ENCODE measurements around the gene TTC3. TPM values are rescaled to one million over a fixed set of nuclear protein-coding genes. Genes with fewer than 3 reads are reported as not detected.
"Not testable (repeated sequence)": the region's sequence is repeated elsewhere in the genome, so short reads cannot be mapped to it uniquely, and the experiment has no call there.

Gene TTC3
- total RNA-seq, 1 experiment from 2014 or later = 29.0 TPM

DNA sequence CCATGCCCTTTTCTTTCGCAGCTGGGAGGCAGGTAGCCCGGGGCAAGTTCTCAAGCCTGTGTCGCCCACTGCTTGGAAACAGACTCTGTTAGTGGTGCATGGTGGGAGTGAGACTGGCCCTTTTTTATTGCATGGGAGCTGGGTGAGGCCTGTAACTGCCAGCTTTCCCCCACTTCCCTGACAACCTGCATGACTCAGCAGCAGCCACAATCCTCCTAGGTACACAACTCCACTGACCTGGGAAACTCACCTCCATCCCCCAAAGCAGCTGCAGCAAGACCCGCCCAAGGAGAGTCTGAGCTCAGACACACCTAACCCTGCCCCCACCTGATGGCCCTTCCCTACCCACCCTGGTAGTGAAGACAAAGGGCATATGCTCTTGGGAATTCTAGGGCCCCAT, 26.0 kb upstream of the TTC3 start:
- Mint-ChIP-seq H3K4me1 (peaks cover 31% of the 10 kb centered on the region), H3K4me3 (no peak overlapping the region), H3K27me3 (ENCODE audit: low read depth) (peaks cover 89% of the 10 kb centered on the region), H3K36me3 (no peaks in the 10 kb centered on the region), H3K27ac (no peak overlapping the region), H3K9me3 (no peaks in the 10 kb centered on the region)
- TF ChIP-seq NFE2L1 (CRISPR knock-in tag; IDR thresholded peaks at IDR 0.05) (peak; percentile 68; the same call in 1 of the 2 replicates), SMAD3 (CRISPR knock-in tag; IDR thresholded peaks at IDR 0.05; ENCODE audit: borderline replicate concordance) (no peak)
- ChIA-PET CTCF (interaction anchor here (0.6 to 2.3 kb wide), 4 partner anchors 37 to 517 kb away, joined by 3 to 7 read pairs (median 4); no protein-coding TSS in a partner anchor), POLR2A (no interaction called here)
- ATAC-seq = no peak
- no peak for DNase-seq (ENCODE audit: low spot score)

DNA sequence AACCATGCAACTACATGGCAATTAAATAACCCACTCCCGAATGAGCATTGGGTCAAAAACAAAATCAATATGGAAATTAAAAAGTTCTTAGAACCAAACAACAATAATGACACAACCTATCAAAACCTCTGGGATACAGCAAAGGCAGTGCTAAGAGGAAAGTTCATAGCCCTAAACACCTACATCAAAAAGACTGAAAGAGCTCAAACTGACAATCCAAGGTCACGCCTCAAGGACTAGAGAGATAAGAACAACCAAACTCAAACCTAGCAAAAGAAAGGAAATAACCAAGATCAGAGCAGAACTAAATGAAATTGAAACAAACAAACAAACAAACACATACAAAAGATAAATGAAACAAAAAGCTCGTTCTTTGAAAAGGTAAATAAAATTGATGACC, 23.3 kb upstream of the TTC3 start:
- CTCF ChIA-PET; H3K9me3 Mint-ChIP-seq; ATAC-seq; DNase-seq (ENCODE audit: low spot score); H3K4me3 Mint-ChIP-seq; H3K36me3 Mint-ChIP-seq; POLR2A ChIA-PET; H3K27ac Mint-ChIP-seq: not testable (repeated sequence)
- H3K27me3 Mint-ChIP-seq (ENCODE audit: low read depth) = peaks cover 81% of the 10 kb centered on the region
- H3K4me1 Mint-ChIP-seq = peaks cover 26% of the 10 kb centered on the region

DNA sequence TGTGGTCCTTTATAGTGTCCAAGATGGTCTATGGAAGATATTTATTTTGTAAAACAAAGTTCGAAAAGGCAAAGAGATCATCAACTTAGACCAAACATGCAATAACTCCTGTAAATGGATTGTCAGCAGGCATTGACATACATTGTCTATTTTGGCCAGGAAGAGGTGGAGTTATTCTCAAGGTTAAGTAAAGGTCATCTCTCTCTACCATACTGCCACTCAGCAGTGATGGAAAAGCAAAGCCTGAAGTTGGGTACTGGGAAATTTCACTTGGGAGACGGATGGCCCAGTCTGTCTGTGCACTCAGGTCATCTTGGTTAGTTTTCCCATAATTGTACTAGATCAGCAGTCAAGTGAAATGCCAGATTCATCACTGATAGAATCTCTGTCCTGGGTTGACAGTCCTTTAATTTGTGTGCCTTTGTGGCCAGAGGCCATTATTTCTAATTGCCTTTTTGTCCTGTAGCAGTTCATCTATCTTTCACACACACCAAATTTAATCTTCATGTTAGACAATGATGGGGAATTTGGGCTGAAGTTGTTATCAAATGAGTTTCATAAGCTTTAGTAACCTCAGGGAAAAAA, 17.7 kb upstream of the TTC3 start:
- no peak for ATAC-seq
- peaks cover 26% of the 10 kb centered on the region for H3K4me1 Mint-ChIP-seq
- POLR2A ChIA-PET = no interaction called here
- no peak overlapping the region for H3K27ac Mint-ChIP-seq
- no peak overlapping the region for H3K4me3 Mint-ChIP-seq
- 0 out of 2 replicates have a peak, but pooled peaks cover 7% of the 10 kb centered on the region for H3K36me3 Mint-ChIP-seq
- H3K27me3 Mint-ChIP-seq (ENCODE audit: low read depth) = peaks cover 35% of the 10 kb centered on the region
- CTCF ChIA-PET = no interaction called here
- peaks cover 14% of the 10 kb centered on the region for H3K9me3 Mint-ChIP-seq
- no peak for DNase-seq (ENCODE audit: low spot score)
- TF ChIP-seq JAZF1 (CRISPR knock-in tag; IDR thresholded peaks at IDR 0.05) (no peak), SMAD4 (CRISPR knock-in tag; IDR thresholded peaks at IDR 0.05) (no peak), ZNF423 (CRISPR knock-in tag; IDR thresholded peaks at IDR 0.05) (no peak), ETV6 (CRISPR knock-in tag; IDR thresholded peaks at IDR 0.05) (no peak), TEAD1 (CRISPR knock-in tag; IDR thresholded peaks at IDR 0.05) (no peak), FOXK1 (CRISPR knock-in tag; IDR thresholded peaks at IDR 0.05) (no peak)
- TF ChIP-seq, protein P1, sequence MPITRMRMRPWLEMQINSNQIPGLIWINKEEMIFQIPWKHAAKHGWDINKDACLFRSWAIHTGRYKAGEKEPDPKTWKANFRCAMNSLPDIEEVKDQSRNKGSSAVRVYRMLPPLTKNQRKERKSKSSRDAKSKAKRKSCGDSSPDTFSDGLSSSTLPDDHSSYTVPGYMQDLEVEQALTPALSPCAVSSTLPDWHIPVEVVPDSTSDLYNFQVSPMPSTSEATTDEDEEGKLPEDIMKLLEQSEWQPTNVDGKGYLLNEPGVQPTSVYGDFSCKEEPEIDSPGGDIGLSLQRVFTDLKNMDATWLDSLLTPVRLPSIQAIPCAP (CRISPR knock-in tag; IDR thresholded peaks at IDR 0.05) = no peak
- TF ChIP-seq, protein P2, sequence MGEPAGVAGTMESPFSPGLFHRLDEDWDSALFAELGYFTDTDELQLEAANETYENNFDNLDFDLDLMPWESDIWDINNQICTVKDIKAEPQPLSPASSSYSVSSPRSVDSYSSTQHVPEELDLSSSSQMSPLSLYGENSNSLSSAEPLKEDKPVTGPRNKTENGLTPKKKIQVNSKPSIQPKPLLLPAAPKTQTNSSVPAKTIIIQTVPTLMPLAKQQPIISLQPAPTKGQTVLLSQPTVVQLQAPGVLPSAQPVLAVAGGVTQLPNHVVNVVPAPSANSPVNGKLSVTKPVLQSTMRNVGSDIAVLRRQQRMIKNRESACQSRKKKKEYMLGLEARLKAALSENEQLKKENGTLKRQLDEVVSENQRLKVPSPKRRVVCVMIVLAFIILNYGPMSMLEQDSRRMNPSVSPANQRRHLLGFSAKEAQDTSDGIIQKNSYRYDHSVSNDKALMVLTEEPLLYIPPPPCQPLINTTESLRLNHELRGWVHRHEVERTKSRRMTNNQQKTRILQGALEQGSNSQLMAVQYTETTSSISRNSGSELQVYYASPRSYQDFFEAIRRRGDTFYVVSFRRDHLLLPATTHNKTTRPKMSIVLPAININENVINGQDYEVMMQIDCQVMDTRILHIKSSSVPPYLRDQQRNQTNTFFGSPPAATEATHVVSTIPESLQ (CRISPR knock-in tag; IDR thresholded peaks at IDR 0.05) = no peak
- TF ChIP-seq, protein P3, sequence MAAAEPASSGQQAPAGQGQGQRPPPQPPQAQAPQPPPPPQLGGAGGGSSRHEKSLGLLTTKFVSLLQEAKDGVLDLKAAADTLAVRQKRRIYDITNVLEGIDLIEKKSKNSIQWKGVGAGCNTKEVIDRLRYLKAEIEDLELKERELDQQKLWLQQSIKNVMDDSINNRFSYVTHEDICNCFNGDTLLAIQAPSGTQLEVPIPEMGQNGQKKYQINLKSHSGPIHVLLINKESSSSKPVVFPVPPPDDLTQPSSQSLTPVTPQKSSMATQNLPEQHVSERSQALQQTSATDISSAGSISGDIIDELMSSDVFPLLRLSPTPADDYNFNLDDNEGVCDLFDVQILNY (CRISPR knock-in tag; IDR thresholded peaks at IDR 0.05) = no peak

DNA sequence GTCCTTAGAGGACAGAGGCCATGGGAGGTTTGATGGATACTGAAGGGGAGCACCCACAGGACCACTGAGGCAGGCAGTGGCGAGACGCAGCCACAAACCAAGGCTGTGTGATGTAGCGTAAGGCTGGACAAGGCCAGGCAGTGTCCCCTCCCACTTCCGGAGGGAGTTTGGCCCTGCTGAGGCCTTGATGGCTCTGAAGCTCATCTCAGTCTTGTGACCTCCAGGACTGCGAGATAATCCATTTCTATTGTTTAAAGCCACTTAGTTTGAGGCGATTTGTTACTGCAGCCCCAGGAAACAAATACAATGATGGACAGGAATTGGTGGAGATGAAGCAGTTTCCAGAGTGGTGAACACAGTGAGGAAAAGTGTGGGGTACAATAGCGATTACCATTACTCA, 15.4 kb upstream of the TTC3 start:
- Mint-ChIP-seq H3K4me3 (no peak overlapping the region), H3K4me1 (peaks cover 34% of the 10 kb centered on the region), H3K36me3 (0 out of 2 replicates have a peak, but pooled peaks cover 7% of the 10 kb centered on the region), H3K27me3 (ENCODE audit: low read depth) (peaks cover 14% of the 10 kb centered on the region), H3K27ac (no peak overlapping the region), H3K9me3 (peaks cover 14% of the 10 kb centered on the region)
- ChIA-PET POLR2A (interaction anchor here (0.5 kb wide), 1 partner anchor 66 kb away, joined by 3 read pairs; no protein-coding TSS in a partner anchor), CTCF (interaction anchor here (0.7 to 1.4 kb wide), 2 partner anchors 48 to 81 kb away, joined by 4 read pairs; no protein-coding TSS in a partner anchor)
- ATAC-seq (no peak), DNase-seq (ENCODE audit: low spot score) (no peak)
- TF ChIP-seq, protein P4, sequence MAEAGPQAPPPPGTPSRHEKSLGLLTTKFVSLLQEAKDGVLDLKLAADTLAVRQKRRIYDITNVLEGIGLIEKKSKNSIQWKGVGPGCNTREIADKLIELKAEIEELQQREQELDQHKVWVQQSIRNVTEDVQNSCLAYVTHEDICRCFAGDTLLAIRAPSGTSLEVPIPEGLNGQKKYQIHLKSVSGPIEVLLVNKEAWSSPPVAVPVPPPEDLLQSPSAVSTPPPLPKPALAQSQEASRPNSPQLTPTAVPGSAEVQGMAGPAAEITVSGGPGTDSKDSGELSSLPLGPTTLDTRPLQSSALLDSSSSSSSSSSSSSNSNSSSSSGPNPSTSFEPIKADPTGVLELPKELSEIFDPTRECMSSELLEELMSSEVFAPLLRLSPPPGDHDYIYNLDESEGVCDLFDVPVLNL (CRISPR knock-in tag; IDR thresholded peaks at IDR 0.05; ENCODE audit: borderline replicate concordance, low read depth) = no peak
- TF ChIP-seq SOX15 (CRISPR knock-in tag; IDR thresholded peaks at IDR 0.05) (no peak), ZNF396 (CRISPR knock-in tag; IDR thresholded peaks at IDR 0.05; ENCODE audit: borderline replicate concordance) (no peak), TCF7 (CRISPR knock-in tag; IDR thresholded peaks at IDR 0.05; ENCODE audit: low read depth) (no peak), ATF1 (CRISPR knock-in tag; IDR thresholded peaks at IDR 0.05) (no peak)
- TF ChIP-seq, protein P5, sequence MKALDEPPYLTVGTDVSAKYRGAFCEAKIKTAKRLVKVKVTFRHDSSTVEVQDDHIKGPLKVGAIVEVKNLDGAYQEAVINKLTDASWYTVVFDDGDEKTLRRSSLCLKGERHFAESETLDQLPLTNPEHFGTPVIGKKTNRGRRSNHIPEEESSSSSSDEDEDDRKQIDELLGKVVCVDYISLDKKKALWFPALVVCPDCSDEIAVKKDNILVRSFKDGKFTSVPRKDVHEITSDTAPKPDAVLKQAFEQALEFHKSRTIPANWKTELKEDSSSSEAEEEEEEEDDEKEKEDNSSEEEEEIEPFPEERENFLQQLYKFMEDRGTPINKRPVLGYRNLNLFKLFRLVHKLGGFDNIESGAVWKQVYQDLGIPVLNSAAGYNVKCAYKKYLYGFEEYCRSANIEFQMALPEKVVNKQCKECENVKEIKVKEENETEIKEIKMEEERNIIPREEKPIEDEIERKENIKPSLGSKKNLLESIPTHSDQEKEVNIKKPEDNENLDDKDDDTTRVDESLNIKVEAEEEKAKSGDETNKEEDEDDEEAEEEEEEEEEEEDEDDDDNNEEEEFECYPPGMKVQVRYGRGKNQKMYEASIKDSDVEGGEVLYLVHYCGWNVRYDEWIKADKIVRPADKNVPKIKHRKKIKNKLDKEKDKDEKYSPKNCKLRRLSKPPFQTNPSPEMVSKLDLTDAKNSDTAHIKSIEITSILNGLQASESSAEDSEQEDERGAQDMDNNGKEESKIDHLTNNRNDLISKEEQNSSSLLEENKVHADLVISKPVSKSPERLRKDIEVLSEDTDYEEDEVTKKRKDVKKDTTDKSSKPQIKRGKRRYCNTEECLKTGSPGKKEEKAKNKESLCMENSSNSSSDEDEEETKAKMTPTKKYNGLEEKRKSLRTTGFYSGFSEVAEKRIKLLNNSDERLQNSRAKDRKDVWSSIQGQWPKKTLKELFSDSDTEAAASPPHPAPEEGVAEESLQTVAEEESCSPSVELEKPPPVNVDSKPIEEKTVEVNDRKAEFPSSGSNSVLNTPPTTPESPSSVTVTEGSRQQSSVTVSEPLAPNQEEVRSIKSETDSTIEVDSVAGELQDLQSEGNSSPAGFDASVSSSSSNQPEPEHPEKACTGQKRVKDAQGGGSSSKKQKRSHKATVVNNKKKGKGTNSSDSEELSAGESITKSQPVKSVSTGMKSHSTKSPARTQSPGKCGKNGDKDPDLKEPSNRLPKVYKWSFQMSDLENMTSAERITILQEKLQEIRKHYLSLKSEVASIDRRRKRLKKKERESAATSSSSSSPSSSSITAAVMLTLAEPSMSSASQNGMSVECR (CRISPR knock-in tag; IDR thresholded peaks at IDR 0.05; ENCODE audit: borderline replicate concordance) = no peak

Data from WTC11 (cell line).